HG02943 (cell line): Measurements from ENCODE around the gene MIDN.

Experiments
- ATAC-seq: cut with Tn5 transposase; IDR thresholded peaks from one replicate; pipeline ENCODE4 v1.9.1; 2021; ENCODE audit warnings: mild to moderate bottlenecking, low read depth, moderate library complexity; ENCODE audit not compliant: unreplicated experiment

MIDN gene

DNA sequence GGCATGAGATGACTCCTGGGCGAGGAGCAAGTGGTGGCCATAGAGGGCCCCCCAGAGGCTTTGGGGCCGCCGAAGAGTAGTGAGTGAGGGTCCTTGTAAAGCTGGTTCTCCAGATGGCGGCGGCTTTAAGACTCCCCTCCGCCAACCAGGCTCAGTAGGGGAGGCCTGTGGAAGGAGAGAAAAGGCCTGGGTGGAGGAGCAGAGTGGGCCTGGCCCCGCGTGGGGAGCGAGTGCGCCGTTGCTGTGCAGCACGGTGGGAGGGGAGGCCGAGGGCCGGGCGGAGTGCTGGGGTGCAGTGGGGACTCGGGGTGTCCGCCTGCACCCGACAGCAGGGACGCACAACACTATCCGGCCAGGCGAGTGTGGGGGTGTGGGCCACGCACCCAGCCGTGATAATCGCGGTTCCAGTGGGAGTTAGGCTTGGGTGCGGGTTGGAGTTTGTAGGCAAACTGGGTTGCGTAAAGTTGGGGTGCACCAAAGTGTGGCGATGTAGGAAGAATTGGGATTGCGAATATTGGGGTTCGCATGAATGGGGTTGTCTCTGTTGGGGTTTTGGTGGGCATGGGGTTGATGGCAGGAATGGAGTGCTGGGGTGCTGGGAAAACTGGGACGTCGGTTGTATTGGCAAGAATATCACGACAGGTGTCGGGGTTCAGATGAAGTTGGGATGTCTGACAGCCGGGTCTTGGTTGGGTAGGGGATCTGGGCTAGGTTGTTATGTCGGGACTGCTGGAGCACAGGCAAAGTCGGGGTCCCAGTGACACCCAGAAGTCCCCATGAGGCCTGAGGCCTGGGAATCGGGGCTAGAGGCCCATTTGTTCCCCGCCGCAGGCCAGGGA lies 20.1 kb downstream of the MIDN start:
- no peak for ATAC-seq

- peak; percentile 44 for ATAC-seq
Measured at GRCh38 chr19:1269065-1269477, 20.7 kb downstream of the MIDN start, which contains the start of gene CIRBP. Gene CIRBP, plus strand, starts transcription at chr19:1269332. Its CDS starts 1,602 bp downstream, at chr19:1270934.

- ATAC-seq: peak; percentile 16
Measured at GRCh38 chr19:1269478-1270212, 21.3 kb downstream of the MIDN start.

- no peak for ATAC-seq
Measured at GRCh38 chr19:1270213-1270853, 21.9 kb downstream of the MIDN start.

DNA sequence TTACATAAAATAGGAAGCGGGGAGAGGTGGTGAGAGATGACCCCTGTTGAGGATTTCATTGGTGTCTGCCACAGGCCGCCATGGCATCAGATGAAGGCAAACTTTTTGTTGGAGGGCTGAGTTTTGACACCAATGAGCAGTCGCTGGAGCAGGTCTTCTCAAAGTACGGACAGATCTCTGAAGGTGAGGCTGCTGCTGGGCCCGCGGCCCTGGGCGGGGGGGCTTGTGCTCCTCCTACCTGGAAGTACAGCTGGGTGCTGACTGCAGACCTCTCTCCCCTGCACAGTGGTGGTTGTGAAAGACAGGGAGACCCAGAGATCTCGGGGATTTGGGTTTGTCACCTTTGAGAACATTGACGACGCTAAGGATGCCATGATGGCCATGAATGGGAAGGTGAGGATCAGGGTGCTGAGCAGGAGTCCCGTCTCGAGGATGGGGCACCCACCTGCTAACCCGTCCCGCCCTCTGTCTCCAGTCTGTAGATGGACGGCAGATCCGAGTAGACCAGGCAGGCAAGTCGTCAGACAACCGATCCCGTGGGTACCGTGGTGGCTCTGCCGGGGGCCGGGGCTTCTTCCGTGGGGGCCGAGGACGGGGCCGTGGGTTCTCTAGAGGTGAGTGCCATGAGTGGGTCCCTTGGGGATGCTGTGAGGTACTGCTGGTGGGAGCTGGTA lies 22.6 kb downstream of the MIDN start:
- ATAC-seq: no peak

- no peak for ATAC-seq
Measured at GRCh38 chr19:1271528-1272422, 23.4 kb downstream of the MIDN start.

- ATAC-seq: no peak
Measured at GRCh38 chr19:1272423-1273262, 24.3 kb downstream of the MIDN start.

DNA sequence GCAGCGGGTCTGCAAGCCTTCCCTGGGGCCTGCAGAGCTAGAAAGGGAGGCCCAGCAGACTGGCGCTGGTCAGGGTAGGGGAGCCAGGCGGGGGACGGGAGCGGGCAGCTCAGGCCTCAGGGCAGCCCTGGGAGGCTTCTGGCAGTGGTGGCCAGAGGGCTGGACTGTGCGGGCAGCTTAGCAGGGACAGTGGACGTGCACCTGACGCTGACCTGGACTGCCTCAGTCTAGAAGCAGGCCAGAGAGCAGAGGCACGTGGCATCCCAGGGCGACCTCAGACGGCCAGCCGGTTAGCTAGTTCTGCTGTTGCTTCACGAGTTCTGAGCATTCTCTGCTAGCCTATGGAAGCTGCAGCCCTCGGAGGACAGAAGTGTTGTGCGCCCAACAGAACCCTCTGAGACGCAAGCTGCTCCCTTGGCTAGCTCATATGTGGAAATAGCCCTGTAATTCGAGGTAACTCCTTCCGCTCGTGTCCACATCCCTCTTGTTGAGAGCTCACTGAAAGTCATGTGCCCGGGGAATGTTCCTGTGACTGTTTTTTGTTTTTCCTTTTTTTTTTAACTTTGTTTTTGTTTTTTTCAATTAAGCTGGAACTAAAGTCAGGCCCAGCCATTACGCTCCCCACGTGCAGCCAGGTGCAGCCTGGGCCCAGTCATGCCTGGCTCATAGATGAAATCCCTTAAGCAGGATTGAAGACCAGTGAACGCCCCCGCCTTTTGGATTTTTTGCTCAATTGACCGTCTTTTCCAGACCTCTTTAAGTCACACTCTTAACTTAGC lies 25.1 kb downstream of the MIDN start:
- ATAC-seq: no peak

DNA sequence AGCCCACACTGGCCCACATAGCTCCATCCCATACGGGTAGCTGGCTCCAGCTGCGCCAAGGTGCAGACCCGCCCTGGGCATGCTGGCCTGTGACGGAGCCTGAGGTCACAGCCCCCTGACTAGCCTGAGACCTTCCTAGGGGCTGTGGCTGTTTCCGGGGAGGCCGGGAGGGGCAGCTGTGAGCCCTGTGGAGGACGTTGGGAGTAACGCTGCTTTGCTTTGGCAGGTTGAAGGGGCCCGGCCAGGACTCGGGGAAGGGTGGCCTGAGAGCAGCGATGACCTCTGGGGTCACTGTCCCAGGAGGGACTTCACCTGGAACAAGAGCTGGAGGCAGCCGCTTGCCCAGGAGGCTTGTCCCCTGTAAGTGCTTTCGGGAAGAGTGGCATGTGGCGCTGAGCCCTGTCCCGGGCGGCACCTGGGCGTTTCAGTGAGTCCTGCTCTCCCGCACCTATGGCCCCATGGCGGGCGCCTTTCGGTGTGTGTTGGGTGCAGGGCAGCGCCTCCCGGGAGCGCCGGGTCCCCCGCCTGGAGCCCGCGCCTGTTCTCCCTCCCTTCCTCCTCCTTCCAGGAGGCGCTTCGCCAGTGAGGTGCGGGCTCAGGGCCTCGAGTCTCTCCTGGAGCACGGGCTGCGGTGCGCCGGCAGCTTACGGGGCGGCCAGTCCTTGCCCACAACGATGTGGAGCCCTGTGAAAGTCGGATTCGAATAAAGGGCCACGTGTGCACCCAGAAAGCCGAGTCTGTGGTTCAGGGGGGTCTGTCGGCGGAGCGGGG lies 25.9 kb downstream of the MIDN start:
- ATAC-seq: no peak

GRCh38 chr19:1274852-1275259 lies 26.5 kb downstream of the MIDN start:
- ATAC-seq: peak; percentile 3

- ATAC-seq: peak; percentile 66
Measured at GRCh38 chr19:1275260-1275975, 27.0 kb downstream of the MIDN start, which contains the start of gene FAM174C. Gene FAM174C, plus strand, starts transcription at chr19:1275530. Its CDS starts 20 bp downstream, at chr19:1275550.

DNA sequence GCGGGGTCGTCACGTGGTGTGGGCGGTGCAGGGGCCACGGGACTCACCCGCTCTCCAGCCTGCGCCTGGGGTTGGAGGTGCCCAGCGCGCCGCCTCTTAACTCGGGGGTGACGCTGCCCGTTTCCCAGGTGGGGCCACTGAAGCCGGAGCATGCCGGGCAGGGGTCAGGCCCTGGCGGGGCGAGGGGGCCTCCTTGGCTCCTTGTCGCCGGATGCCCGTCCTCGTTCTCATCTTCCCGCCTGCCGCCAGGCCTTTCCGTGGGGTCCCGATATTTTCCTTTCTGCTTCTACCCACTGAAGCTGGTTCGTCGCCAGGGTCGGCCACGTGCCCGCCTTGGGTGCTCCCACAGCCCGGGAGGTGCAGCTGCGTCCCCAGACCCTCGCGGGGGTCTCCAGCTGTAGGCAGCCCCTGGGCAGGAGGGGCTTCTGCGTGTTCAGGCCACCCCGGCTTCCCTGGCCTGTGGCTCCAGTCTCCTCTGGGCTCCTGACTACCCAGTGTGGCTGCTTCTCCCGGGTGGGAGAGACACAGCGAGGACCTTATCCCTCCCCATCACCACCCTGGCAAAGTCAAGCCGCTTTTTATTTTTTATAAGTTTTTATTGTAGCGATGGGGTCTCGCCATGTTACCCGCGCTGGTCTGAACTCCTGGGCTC lies 27.7 kb downstream of the MIDN start:
- no peak for ATAC-seq

DNA sequence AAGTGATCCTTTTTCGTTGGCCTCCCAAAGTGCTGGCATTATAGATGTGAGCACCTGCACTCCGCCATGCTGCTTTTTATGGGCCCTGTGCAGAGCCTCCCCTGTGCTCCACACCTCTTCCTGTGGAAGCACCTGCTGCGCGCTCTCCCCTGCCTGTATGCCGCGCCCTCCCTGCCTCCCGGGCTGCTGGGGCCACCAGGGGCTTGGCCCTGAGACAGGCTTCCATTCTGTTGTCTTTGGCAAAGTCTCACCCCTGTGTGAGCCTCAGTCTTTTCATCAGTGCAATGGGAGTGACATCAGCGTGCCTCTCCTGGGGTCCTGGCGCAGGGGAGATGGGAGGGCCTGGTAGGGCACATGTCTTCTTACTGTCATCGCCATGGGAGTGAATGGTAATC lies 28.2 kb downstream of the MIDN start:
- no peak for ATAC-seq

DNA sequence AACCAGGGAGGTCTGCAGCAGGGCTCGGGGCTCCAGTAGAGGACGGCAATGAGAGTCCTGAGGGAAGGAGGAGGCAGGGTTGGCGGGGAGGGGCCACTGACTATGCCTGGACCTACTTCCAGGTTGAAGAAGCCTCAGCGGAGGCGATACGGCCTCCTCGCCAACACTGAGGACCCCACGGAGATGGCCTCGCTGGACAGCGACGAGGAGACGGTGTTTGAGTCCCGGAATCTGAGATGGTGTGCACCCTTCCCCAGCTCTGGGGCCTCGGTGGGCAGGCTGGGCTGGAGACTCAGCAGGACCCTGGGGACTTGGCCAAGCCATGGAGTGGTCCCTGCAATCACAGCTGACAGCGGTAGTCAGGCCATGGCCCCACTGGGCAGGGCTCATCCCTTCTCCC lies 28.7 kb downstream of the MIDN start:
- ATAC-seq: no peak

GRCh38 chr19:1278074-1278473 lies 29.7 kb downstream of the MIDN start:
- no peak for ATAC-seq
